K562 (cell line): Measurements from ENCODE around the gene MLXIPL. TPM values are rescaled to one million over a fixed set of nuclear protein-coding genes. Genes with fewer than 3 reads are reported as not detected.

Experiments
- ADNP ChIP-seq: fragments of 200-800 bp; sonication (Bioruptor generic); IDR thresholded peaks from 2 replicates; pipeline ENCODE4 v1.6.1; 2016; ENCODE audit warnings: missing genetic modification characterization, missing compliant biosample characterization
- CCAR2 ChIP-seq: fragments of 200-400 bp; formaldehyde crosslinking; IDR thresholded peaks from 2 replicates; pipeline ENCODE4 v1.6.1; 2017; ENCODE audit warnings: mild to moderate bottlenecking, low read depth, low read length
- EGR1 ChIP-seq: fragments of 450-650 bp; conservative IDR thresholded peaks from 2 replicates; pipeline ENCODE4 v1.6.1; 2017; ENCODE audit warnings: mild to moderate bottlenecking
- FOS ChIP-seq: IDR thresholded peaks from 3 replicates; pipeline ENCODE4 v1.6.1; 2011; ENCODE audit not compliant: insufficient read length; ENCODE audit errors: extremely low read depth
- GTF2A2 ChIP-seq: IDR thresholded peaks from 2 replicates; pipeline ENCODE4 v1.6.1; 2016; ENCODE audit warnings: mild to moderate bottlenecking, missing genetic modification characterization, missing compliant biosample characterization
- MIER1 ChIP-seq: fragments of 450-650 bp; IDR thresholded peaks from 2 replicates; pipeline ENCODE4 v1.6.1; 2016; ENCODE audit warnings: antibody characterized with exemption, mild to moderate bottlenecking, low read depth
- SFPQ ChIP-seq: fragments of 200-400 bp; formaldehyde crosslinking; IDR thresholded peaks from 2 replicates; pipeline ENCODE4 v1.6.1; 2017; ENCODE audit warnings: mild to moderate bottlenecking, low read depth, low read length, moderate library complexity
- TOE1 ChIP-seq, 2 experiments: fragments of 450-650 bp in 1 of 2; sonication (generic) in 1 of 2; formaldehyde crosslinking in 1 of 2; IDR thresholded peaks; 2 replicates each; pipeline versions ENCODE4 v1.7.1 to v1.8.0; 2016 to 2022; ENCODE audit warnings: borderline replicate concordance in 2 of 2, mild to moderate bottlenecking in 2 of 2, antibody characterized with exemption in 1 of 2, inconsistent platforms in 1 of 2, low read depth in 1 of 2, missing genetic modification reagents in 1 of 2, moderate library complexity in 1 of 2
- TSC22D4 ChIP-seq: fragments of 450-650 bp; IDR thresholded peaks from 2 replicates; pipeline ENCODE4 v1.6.1; 2016; ENCODE audit warnings: missing genetic modification characterization, missing biosample characterization, control low read depth
- ZBED1 ChIP-seq: IDR thresholded peaks from 2 replicates; pipeline ENCODE4 v1.6.1; 2014
- ZNF277 ChIP-seq: fragments of 250-450 bp; sonication (Bioruptor Pico); IDR thresholded peaks from 2 replicates; pipeline ENCODE4 v1.8.0; 2022; ENCODE audit warnings: inconsistent platforms, mild to moderate bottlenecking, moderate library complexity, borderline replicate concordance
- ZNF507 ChIP-seq: conservative IDR thresholded peaks from 2 replicates; pipeline ENCODE4 v1.6.1; 2017; ENCODE audit warnings: missing genetic modification characterization, missing compliant biosample characterization
- ZNF79 ChIP-seq: fragments of 250-450 bp; sonication (Bioruptor Pico); IDR thresholded peaks from 2 replicates; pipeline ENCODE4 v1.4.0; 2020; ENCODE audit warnings: low read depth, mild to moderate bottlenecking, moderate library complexity
- polyA plus RNA-seq, 8 experiments: library from polyadenylated mRNA; depleted of rRNA in 4 of 8; stranded (reverse) in 5 of 8; unstranded in 3 of 8; fragments of >200 nt; fragmentation: Nextera tagmentation in 2 of 8; fragmentation: Illumina TruSeq in 1 of 8; extraction: Ambion mirVana in 2 of 8; extraction: Trizol in 1 of 8; gene quantifications; 2 replicates each; pipeline versions ENCODE4 v1.2.1 to v1.2.3, GENCODE V29; 2011 to 2014; ENCODE audit warnings: inconsistent platforms in 1 of 8, missing spikeins in 1 of 8
- total RNA-seq, 7 experiments: library from RNA; depleted of rRNA in 6 of 7; stranded (reverse); fragments of >200 nt in 6 of 7; fragmentation: Illumina TruSeq in 2 of 7; extraction: Trizol in 2 of 7; gene quantifications; 2 replicates each; pipeline versions ENCODE4 v1.2.1 to v1.2.3, GENCODE V29; 2011 to 2021; ENCODE audit warnings: low replicate concordance in 1 of 7
- TF ChIP-seq, protein P1 (sequence below): sonication (generic); formaldehyde crosslinking; IDR thresholded peaks from 2 replicates; pipeline ENCODE4 v1.8.0; 2022; ENCODE audit warnings: mild to moderate bottlenecking, missing genetic modification reagents
- TF ChIP-seq, protein P2 (sequence below): fragments of 450-650 bp; formaldehyde crosslinking; IDR thresholded peaks from 2 replicates; pipeline ENCODE4 v1.4.0; 2020; ENCODE audit warnings: mild to moderate bottlenecking, mixed read lengths
- TF ChIP-seq, protein P3 (sequence below): fragments of 450-650 bp; IDR thresholded peaks from 2 replicates; pipeline ENCODE4 v1.6.1; 2016; ENCODE audit warnings: antibody characterized with exemption
- TF ChIP-seq, protein P4 (sequence below): fragments of 250-450 bp; sonication (Bioruptor Pico); IDR thresholded peaks from 2 replicates; pipeline ENCODE4 v1.5.0; 2020; ENCODE audit warnings: mild to moderate bottlenecking, borderline replicate concordance

MLXIPL gene
- total and polyA plus RNA-seq, 9 of the 15 experiments (the other 6 are each of a cell fraction or from before 2014, with no cell fraction given) = 0.11 to 18.4 (median 1.4) TPM

GRCh38 chr7:73622909-73623797, 1.2 kb downstream of the MLXIPL start (continued):
- TF ChIP-seq SFPQ = no peak
- TF ChIP-seq, protein P1, sequence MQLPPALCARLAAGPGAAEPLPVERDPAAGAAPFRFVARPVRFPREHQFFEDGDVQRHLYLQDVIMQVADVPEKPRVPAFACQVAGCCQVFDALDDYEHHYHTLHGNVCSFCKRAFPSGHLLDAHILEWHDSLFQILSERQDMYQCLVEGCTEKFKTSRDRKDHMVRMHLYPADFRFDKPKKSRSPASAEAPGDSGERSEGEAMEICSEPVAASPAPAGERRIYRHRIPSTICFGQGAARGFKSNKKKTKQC (CRISPR knock-in tag) = peak; percentile 70; the same call in 1 of the 2 replicates
- TF ChIP-seq GTF2A2 = no peak
- TF ChIP-seq, protein P2, sequence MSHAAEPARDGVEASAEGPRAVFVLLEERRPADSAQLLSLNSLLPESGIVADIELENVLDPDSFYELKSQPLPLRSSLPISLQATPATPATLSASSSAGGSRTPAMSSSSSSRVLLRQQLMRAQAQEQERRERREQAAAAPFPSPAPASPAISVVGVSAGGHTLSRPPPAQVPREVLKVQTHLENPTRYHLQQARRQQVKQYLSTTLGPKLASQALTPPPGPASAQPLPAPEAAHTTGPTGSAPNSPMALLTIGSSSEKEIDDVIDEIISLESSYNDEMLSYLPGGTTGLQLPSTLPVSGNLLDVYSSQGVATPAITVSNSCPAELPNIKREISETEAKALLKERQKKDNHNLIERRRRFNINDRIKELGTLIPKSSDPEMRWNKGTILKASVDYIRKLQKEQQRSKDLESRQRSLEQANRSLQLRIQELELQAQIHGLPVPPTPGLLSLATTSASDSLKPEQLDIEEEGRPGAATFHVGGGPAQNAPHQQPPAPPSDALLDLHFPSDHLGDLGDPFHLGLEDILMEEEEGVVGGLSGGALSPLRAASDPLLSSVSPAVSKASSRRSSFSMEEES (CRISPR knock-in tag) = no peak
- TF ChIP-seq MIER1 = no peak
- TF ChIP-seq CCAR2 = no peak
- TF ChIP-seq ZNF507 (tag) = no peak
- no peak for TF ChIP-seq TSC22D4
- TF ChIP-seq ZNF79 (CRISPR knock-in tag) = no peak
- TF ChIP-seq ZBED1 = no peak
- no peak for TF ChIP-seq ADNP (tag)
- peak; percentile 57 for TF ChIP-seq EGR1
- TF ChIP-seq, protein P3, sequence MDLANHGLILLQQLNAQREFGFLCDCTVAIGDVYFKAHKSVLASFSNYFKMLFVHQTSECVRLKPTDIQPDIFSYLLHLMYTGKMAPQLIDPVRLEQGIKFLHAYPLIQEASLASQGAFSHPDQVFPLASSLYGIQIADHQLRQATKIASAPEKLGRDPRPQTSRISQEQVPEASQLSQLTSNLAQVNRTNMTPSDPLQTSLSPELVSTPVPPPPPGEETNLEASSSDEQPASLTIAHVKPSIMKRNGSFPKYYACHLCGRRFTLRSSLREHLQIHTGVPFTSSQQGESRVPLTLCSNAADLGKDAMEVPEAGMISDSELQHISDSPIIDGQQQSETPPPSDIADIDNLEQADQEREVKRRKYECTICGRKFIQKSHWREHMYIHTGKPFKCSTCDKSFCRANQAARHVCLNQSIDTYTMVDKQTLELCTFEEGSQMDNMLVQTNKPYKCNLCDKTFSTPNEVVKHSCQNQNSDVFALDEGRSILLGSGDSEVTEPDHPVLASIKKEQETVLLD = no peak
- peak; percentile 54; the same call in 1 of the 2 replicates for TF ChIP-seq TOE1 (IDR thresholded peaks at IDR 0.05; ENCODE audit: borderline replicate concordance)
- TF ChIP-seq TOE1 (CRISPR knock-in tag; IDR thresholded peaks at IDR 0.05; ENCODE audit: borderline replicate concordance, low read depth) = no peak
- TF ChIP-seq, protein P4, sequence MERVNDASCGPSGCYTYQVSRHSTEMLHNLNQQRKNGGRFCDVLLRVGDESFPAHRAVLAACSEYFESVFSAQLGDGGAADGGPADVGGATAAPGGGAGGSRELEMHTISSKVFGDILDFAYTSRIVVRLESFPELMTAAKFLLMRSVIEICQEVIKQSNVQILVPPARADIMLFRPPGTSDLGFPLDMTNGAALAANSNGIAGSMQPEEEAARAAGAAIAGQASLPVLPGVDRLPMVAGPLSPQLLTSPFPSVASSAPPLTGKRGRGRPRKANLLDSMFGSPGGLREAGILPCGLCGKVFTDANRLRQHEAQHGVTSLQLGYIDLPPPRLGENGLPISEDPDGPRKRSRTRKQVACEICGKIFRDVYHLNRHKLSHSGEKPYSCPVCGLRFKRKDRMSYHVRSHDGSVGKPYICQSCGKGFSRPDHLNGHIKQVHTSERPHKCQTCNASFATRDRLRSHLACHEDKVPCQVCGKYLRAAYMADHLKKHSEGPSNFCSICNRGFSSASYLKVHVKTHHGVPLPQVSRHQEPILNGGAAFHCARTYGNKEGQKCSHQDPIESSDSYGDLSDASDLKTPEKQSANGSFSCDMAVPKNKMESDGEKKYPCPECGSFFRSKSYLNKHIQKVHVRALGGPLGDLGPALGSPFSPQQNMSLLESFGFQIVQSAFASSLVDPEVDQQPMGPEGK (CRISPR knock-in tag) = no peak
- TF ChIP-seq FOS = no peak
- TF ChIP-seq ZNF277 = no peak
